Measurements from ENCODE around the gene ZNF652.
"Not testable (repeated sequence)": the region's sequence is repeated elsewhere in the genome, so short reads cannot be mapped to it uniquely, and the experiment has no call there.

Gene ZNF652

DNA sequence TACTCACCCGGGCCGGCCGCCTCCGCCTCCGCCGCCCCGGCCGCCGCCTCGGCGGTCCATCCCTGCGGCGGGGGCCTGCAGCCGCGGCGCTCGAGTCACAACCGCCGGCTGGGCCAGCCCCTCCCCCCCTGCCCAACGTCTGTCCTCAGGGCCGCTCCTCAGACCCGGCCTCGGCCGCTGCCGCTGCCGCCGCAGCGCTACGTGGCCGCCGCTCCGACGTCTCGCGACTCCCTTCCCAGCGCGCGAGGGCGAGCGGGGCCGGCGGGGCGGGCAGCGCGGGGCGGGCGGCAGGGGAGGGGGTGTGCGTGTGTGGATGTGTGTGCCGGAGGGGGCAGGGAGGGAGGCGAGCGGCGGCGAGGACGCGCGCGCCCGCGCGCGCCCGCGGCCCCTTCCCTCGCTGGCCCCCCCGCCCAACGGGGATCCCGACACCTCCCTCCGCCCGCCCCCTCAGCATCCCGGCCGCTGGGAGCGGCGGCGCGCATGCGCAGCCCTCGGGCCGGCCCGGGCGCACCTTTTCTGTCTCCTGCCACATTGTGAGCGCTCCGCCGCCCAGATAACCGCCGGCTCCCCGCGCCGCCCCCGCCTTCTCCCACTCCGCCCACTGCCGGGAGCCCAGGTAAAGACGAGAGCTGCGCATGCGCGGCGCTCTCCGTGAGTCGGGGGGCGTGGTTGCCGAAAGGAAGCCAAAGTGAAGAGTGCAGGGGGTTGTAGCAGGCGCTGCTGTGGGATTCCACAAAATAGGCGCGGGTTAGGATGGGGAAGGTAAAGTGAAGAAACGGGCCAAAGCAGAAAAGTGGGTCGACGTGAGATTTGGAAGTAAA is at the start of gene ZNF652:
Gene ZNF652 (minus strand): TSS at position 349 of the 821 bp plus-strand sequence. CDS start 44,525 bp downstream, outside the sequence.
- DNase-seq, result peak; percentile 77 to 85

GRCh38 chr17:49409066-49409465 is 47.0 kb upstream of the ZNF652 start:
- no peak for DNase-seq

DNA sequence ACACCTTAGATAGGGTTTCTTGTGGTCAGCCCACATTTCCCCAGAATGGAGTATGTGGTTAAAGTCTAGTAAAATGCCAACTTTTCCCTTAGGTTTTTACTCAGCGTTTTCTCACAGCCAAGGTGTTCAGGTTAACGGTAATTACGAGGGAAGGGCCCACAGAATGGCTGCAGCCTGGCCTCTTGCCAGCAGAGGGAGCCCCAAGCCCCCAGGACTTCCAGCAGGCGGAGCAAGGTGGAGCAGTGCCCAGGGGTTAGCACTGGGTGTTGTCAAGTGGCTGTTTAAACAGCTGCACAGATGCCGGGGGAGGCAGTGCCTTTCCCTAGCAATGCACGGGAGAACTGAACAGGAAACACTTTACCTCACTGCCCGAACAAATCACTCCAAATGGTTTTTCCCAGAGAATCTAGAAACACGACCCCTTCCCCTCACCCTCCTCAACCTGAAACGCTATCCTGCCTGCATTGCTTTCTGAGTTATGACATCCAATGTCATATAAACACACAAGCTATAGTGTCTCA is 46.0 kb upstream of the ZNF652 start:
- DNase-seq, result peak; percentile 86 to 88

- DNase-seq, result no peak
These were observed 45.0 kb upstream of the ZNF652 start for GRCh38 chr17:49407086-49407485.

- no peak for DNase-seq
These were observed 44.5 kb upstream of the ZNF652 start for GRCh38 chr17:49406421-49407061.

GRCh38 chr17:49404906-49405305 is 42.9 kb upstream of the ZNF652 start:
- DNase-seq, result no peak

GRCh38 chr17:49404361-49404760 is 42.3 kb upstream of the ZNF652 start:
- no peak for DNase-seq

DNA sequence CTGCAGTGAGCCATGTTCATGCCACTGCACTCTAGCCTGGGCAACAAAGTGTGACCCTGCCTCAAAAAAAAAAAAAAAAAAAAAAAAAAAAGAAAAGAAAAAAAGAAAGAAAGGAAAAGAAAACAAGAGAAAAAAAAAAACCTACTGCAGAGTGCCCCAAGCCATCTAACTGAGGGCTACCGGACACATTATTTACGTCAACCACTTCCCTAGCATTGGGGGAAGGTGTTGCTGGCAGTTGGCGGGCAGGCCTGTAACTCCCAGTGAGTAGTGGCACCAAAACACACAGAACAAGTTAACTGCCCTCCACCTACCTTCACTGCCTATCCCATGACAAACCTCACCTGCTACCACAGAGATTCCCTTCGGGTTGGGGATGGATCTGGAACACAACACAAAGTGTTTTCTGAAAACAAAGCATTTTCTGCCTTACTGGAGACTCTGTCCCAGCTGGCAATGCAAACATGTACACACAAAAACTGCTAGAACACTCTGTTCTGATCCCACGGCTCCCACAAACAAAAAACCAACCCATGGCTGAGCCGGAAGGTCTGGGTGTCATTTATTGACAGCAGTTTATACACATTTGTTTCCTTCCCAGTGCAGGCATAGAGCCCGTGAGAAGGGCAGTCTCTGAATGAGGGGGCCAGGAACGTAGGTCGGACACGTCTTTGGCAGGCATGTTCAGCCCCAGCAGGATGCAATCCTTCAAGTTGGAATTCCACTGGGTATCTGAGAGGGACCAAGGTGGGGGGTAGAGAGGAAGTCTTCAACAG is 41.7 kb upstream of the ZNF652 start:
- DNase-seq, result no peak

GRCh38 chr17:49402706-49403105 is 40.7 kb upstream of the ZNF652 start:
- no peak for DNase-seq

- DNase-seq, result no peak
These were observed 40.0 kb upstream of the ZNF652 start for GRCh38 chr17:49401971-49402611.

- no peak for DNase-seq
These were observed 37.9 kb upstream of the ZNF652 start for GRCh38 chr17:49399995-49400394.

DNA sequence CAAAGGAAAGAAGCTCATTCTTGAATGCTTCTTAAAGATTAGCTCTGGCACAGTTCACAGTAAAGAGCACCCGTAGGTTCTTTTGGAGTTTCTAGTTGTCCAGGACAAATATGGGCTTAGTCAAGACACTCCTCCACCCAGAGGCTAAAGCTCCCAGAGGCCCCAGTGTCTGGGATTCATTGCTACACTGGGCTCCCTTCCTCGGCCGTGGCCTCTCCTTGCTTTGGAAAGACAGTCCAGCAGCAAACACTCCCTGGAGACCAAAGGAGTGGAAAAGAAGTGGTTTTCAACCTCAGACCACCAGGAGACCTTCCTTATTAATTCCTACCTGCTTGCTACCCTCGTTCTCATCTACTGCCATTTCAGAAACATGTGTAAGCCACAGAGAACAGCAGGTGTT is 35.5 kb upstream of the ZNF652 start:
- no peak for DNase-seq

GRCh38 chr17:49393491-49394255 is 31.6 kb upstream of the ZNF652 start:
- DNase-seq, result no peak

DNA sequence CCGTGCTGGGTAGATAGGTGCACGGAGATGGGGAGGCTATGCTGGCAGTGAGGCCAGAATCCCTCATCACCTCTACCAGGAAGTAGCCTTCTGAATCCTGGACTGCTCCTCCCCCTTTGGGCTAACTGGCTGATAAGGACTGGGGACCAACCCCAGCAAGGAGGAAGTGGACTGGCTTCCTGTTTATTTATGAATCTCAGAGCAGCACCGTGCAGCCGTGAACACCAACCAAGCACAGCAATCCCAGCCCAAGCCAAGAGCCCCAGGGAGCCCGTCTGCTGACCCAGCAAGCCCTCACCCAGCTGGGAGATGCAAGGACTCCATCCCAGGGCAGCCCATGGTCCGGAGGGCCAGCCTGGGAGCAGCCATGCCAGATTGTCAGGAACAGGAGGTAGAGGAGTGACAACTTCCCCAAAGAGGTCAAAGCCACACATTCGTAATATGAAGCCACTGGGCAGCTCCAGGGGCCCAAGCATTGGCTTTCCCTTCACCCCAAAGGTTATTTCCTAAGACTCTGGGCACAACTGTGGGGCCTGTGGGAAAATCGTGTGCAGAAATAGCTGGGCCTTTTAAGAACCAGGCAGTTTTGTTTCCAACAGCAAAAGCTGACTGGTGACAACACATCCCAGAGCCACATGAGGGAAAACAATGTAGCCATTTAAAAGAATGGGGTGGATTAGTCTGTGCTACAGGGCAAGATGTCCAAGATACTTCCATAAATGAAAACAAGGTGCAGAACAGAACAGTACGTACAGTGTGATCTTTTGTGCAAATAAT is 28.7 kb upstream of the ZNF652 start:
- no peak for DNase-seq

- DNase-seq, result not testable (repeated sequence)
These were observed 27.7 kb upstream of the ZNF652 start for GRCh38 chr17:49389514-49390347.

DNA sequence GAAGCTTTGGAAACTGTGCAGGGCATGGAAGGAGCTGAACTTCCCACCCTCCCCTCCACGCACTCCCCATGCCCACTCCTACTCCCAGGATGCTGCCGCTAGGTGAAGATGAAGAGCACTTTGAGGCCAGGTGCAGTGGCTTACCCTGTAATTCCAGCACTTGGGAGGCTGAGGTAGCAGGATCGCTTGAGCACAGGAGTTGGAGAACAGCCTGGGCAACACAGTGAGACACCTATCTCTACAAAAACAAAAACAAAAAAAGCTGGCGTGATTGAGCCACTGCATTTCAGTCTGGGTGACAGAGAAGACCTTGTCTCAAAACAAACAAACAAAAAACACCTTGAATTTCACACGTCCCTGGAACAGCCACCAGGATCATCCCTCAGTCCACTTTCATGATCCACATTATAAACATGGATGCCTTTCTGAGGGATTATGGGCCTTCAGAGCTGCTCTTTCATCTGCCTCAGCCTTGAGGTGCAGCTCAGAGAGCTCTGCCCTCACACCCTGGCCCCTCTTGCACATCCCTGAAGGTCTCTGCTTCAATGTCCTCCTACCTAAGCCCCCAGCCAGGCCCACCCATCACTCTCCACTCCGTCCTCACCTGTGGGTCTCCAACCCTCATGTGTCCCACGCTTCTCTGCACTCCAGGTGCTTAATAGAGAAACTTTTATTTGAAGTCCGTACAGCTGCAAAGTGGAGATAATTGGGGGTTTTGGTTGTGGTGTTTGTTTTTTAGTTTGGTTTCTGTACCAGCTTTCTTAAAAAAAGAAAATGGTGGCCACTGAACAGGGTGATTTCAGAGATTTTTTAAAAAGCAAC is 26.9 kb upstream of the ZNF652 start:
- no peak for DNase-seq

DNA sequence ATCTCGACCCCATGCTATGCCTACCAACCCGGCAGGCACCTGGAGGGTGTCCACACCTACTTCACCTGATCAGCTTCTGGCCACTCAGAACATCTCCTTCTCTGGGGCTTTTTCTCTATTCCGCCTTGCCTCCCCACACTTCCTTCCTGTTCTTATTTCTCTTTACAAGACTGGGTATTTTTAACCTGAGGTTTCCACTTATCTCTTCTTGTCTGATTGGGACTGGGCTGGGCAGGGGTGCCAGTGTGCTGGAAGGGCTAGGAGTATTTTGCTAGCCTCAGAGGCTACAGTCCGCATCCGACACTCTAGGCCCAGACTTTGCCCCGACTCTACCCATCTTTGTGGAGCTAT is 26.2 kb upstream of the ZNF652 start:
- no peak for DNase-seq

- no peak for DNase-seq
These were observed 25.6 kb upstream of the ZNF652 start for GRCh38 chr17:49387498-49388289.

GRCh38 chr17:49386373-49386772 is 24.3 kb upstream of the ZNF652 start:
- no peak for DNase-seq

Measured in stimulated activated CD4-positive, alpha-beta T cell treated with anti-CD3 and anti-CD28 coated beads, Interleukin-2, amount 100 ng/mL, for 48 hours (primary cell).